Measurements from ENCODE around the gene TBC1D1. TPM values are rescaled to one million over a fixed set of nuclear protein-coding genes. Genes with fewer than 3 reads are reported as not detected.

The TBC1D1 gene
- total and polyA plus RNA-seq, 2 of the 8 experiments (the other 6 are each of a cell fraction or from before 2014, with no cell fraction given), result 96.9 to 162 TPM

DNA sequence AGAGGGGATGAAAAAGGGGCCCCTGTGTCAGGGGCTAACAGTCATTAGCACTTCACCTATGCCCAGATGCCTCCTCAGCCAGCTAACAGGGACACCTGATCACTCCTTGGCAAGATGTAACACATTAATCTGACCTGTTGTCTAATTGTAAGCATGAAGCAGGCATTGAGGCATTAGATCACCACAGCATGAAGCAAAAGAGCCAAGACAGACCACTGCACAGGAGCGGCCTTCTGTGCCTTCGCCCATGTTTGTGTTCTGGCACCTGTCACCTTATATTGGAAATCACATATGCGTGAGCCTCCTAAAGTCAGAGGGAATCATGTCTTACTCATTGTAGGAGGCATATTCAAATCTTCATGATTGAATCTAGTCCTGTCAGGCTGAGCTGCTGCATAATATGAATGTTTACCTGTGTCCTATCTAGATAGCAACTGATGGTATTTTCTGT, 117.7 kb downstream of the TBC1D1 start (continued):
- TF ChIP-seq BACH1 (IDR thresholded peaks at IDR 0.05; ENCODE audit: low read length) (no peak), SP1 (IDR thresholded peaks at IDR 0.05; ENCODE audit: low read depth, low read length) (no peak), NRF1 (IDR thresholded peaks at IDR 0.05; ENCODE audit: low read depth, low read length) (no peak), CTBP2 (IDR thresholded peaks at IDR 0.05; ENCODE audit: borderline replicate concordance, insufficient read depth, insufficient read length, low read length) (no peak), PHF8 (conservative IDR thresholded peaks at IDR 0.05; ENCODE audit: low read depth, low read length) (no peak), HDAC6 (IDR thresholded peaks at IDR 0.05; ENCODE audit: low read depth, low read length) (no peak), TEAD4 (IDR thresholded peaks at IDR 0.05; ENCODE audit: low read depth, low read length) (no peak), MAFK (IDR thresholded peaks at IDR 0.05; ENCODE audit: low read depth, low read length) (no peak)
